SH-SY5Y (cell line): Measurements from ENCODE around the gene RTEL1.

Experiments used
- GATA2 ChIP-seq: IDR thresholded peaks from 2 replicates; pipeline ENCODE4 v1.6.1; 2011; ENCODE audit warnings: mild to moderate bottlenecking, low read depth, low read length
- GATA3 ChIP-seq: IDR thresholded peaks from 2 replicates; pipeline ENCODE4 v1.6.1; 2011; ENCODE audit warnings: low read depth, mild to moderate bottlenecking, low read length, moderate library complexity

GRCh38 chr20:63740627-63741353 lies 82.7 kb downstream of the RTEL1 start:
- no peak for TF ChIP-seq GATA3
- no peak for TF ChIP-seq GATA2
